Mesothelial cell of epicardium (in vitro differentiated cells): ENCODE data around the gene PCYOX1L. TPM values are rescaled to one million over a fixed set of nuclear protein-coding genes. Genes with fewer than 3 reads are reported as not detected.
"Not testable (repeated sequence)": the region's sequence is repeated elsewhere in the genome, so short reads cannot be mapped to it uniquely, and the experiment has no call there.

ENCODE experiments used
- DNase-seq, 2 experiments: peaks; one replicate each; pipeline ENCODE4 v3.0.0; 2021; ENCODE audit warnings: low spot score in 2 of 2; ENCODE audit not compliant: unreplicated experiment in 2 of 2
- H3K27ac Mint-ChIP-seq: 2 replicates; pipeline ENCODE4 v1.8.0; 2021; ENCODE audit warnings: mixed read lengths
- H3K27me3 Mint-ChIP-seq: 2 replicates; pipeline ENCODE4 v1.8.0; 2021; ENCODE audit warnings: low read depth, mixed read lengths
- H3K36me3 Mint-ChIP-seq: 2 replicates; pipeline ENCODE4 v1.8.0; 2021; ENCODE audit warnings: mixed read lengths
- H3K4me1 Mint-ChIP-seq: 2 replicates; pipeline ENCODE4 v1.8.0; 2021; ENCODE audit warnings: mixed read lengths
- H3K4me3 Mint-ChIP-seq: 2 replicates; pipeline ENCODE4 v1.8.0; 2021; ENCODE audit warnings: mild to moderate bottlenecking, moderate library complexity, mixed read lengths
- H3K9me3 Mint-ChIP-seq: 2 replicates; pipeline ENCODE4 v1.8.0; 2021; ENCODE audit warnings: mixed read lengths
- CTCF ChIP-seq: fragments of 200-600 bp; sonication (generic); IDR thresholded peaks from one replicate; pipeline ENCODE4 v1.5.0; 2021; ENCODE audit warnings: antibody characterized with exemption; ENCODE audit not compliant: unreplicated experiment
- total RNA-seq: library from RNA; stranded (reverse); gene quantifications from 3 replicates; pipeline ENCODE4 v1.2.1, GENCODE V29; 2021

The PCYOX1L gene
- total RNA-seq, 1 donor from 2014 or later, result 23.2 TPM

DNA sequence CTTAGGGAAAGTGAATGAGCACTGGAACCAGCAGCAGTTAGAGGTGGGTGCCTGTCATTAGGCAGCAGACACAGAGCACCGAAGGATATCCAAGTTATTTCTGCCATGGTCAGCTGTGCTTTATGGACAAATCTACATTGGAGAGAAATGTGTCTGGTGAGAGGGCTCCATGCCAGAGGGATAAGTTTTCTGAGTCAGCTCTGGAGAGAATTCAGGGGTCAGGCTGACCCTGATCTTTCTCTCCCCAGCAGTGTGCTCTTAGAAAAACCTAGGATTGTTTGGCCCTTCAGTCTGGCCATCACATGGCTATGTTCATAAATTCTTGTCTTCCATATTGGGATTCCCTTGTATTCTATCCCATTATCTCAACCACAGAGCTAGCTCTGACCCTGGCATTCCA lies 30.1 kb downstream of the PCYOX1L start:
- Mint-ChIP-seq H3K27ac (peak overlapping the region; percentile 81), H3K4me3 (no peak overlapping the region), H3K4me1 (peaks cover 22% of the 10 kb centered on the region), H3K27me3 (no peaks in the 10 kb centered on the region), H3K36me3 (no peaks in the 10 kb centered on the region), H3K9me3 (no peaks in the 10 kb centered on the region)
- no peak for TF ChIP-seq CTCF
- no peak for DNase-seq

- Mint-ChIP-seq H3K4me3 (no peak overlapping the region), H3K9me3 (no peaks in the 10 kb centered on the region), H3K27ac (no peak overlapping the region), H3K27me3 (no peaks in the 10 kb centered on the region), H3K4me1 (peaks cover 22% of the 10 kb centered on the region), H3K36me3 (no peaks in the 10 kb centered on the region)
- no peak for TF ChIP-seq CTCF
- no peak for DNase-seq
Measured at GRCh38 chr5:149388498-149389190, 30.8 kb downstream of the PCYOX1L start.

GRCh38 chr5:149389552-149390495 lies 32.0 kb downstream of the PCYOX1L start:
- Mint-ChIP-seq H3K36me3 (no peaks in the 10 kb centered on the region), H3K27me3 (no peaks in the 10 kb centered on the region), H3K9me3 (no peaks in the 10 kb centered on the region), H3K4me3 (no peak overlapping the region), H3K27ac (no peak overlapping the region), H3K4me1 (peaks cover 22% of the 10 kb centered on the region)
- no peak for TF ChIP-seq CTCF
- no peak for DNase-seq

DNA sequence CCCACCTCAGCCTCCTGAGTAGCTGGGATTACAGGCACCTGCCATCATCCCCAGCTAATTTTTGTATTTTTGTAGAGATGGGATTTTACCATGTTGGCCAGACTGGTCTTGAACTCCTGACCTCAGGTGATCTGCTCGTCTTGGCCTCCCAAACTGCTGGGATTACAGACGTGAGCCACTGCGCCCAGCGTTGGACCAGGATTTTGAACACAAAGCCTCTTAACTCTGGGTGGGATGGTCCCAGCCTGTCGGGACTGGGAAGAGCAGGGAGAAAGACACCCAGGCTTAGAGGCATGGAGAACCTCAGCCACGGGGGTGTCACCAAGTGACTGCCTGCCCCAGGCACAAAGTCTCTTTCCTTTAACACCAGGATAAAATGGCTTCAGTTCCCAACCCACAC lies 33.2 kb downstream of the PCYOX1L start:
- not testable (repeated sequence) for DNase-seq, H3K4me3 Mint-ChIP-seq, H3K36me3 Mint-ChIP-seq, H3K9me3 Mint-ChIP-seq, H3K27ac Mint-ChIP-seq, H3K27me3 Mint-ChIP-seq
- peaks cover 13% of the 10 kb centered on the region for H3K4me1 Mint-ChIP-seq

GRCh38 chr5:149391524-149391923 lies 33.7 kb downstream of the PCYOX1L start:
- Mint-ChIP-seq H3K9me3 (no peaks in the 10 kb centered on the region), H3K4me1 (peaks cover 9% of the 10 kb centered on the region), H3K27me3 (no peaks in the 10 kb centered on the region), H3K27ac (no peak overlapping the region), H3K36me3 (no peaks in the 10 kb centered on the region), H3K4me3 (no peak overlapping the region)
- TF ChIP-seq CTCF, result no peak
- no peak for DNase-seq

- Mint-ChIP-seq H3K4me1 (peaks cover 2% of the 10 kb centered on the region), H3K9me3 (no peaks in the 10 kb centered on the region), H3K27me3 (no peaks in the 10 kb centered on the region), H3K4me3 (no peak overlapping the region), H3K36me3 (no peaks in the 10 kb centered on the region), H3K27ac (no peak overlapping the region)
- no peak for TF ChIP-seq CTCF
- DNase-seq, result no peak
Measured at GRCh38 chr5:149392718-149393117, 34.9 kb downstream of the PCYOX1L start.

DNA sequence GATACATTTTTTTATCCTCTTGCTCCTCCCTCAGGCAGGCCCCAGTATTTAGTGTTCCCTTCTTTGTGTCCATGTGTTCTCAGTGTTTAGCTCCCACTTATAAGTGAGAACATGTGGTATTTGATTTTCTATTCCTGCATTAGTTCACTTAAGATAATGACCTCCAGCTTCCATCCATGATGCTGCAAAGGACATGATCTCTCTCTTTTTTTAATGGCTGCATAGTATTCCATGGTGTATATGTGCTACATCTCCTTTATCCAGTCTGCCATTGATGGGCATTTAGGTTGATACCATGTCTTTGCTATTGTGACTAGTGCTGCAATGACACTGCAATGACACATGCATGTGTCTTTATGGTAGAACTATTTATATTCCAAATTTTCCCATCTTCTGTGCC lies 37.1 kb downstream of the PCYOX1L start:
- not testable (repeated sequence) for H3K27ac Mint-ChIP-seq, H3K9me3 Mint-ChIP-seq, H3K4me1 Mint-ChIP-seq, DNase-seq, H3K36me3 Mint-ChIP-seq, H3K27me3 Mint-ChIP-seq, H3K4me3 Mint-ChIP-seq
